Type B pancreatic cell (in vitro differentiated cells): ENCODE data around the gene NEGR1. TPM values are rescaled to one million over a fixed set of nuclear protein-coding genes. Genes with fewer than 3 reads are reported as not detected.

Experiments
- DNase-seq: peaks from one replicate; pipeline ENCODE4 v3.0.0; 2021; ENCODE audit warnings: mixed read lengths; ENCODE audit not compliant: unreplicated experiment; ENCODE audit errors: extremely low spot score
- H3K27ac Mint-ChIP-seq: 2 replicates; pipeline ENCODE4 v1.8.0; 2021; ENCODE audit warnings: mild to moderate bottlenecking, mixed read lengths
- H3K27me3 Mint-ChIP-seq: 2 replicates; pipeline ENCODE4 v1.8.0; 2021; ENCODE audit warnings: mixed read lengths
- H3K36me3 Mint-ChIP-seq: 2 replicates; pipeline ENCODE4 v1.8.0; 2021; ENCODE audit warnings: mixed read lengths
- H3K4me1 Mint-ChIP-seq: one replicate; pipeline ENCODE4 v1.8.0; 2021; ENCODE audit warnings: mixed read lengths; ENCODE audit not compliant: unreplicated experiment
- H3K4me3 Mint-ChIP-seq: 2 replicates; pipeline ENCODE4 v1.8.0; 2021; ENCODE audit warnings: mild to moderate bottlenecking, mixed read lengths
- H3K9me3 Mint-ChIP-seq: 2 replicates; pipeline ENCODE4 v1.8.0; 2021; ENCODE audit warnings: mixed read lengths
- CTCF ChIP-seq: fragments of 200-600 bp; sonication (generic); conservative IDR thresholded peaks from 2 replicates; pipeline ENCODE4 v1.5.0; 2021; ENCODE audit warnings: antibody characterized with exemption, mild to moderate bottlenecking
- total RNA-seq: library from RNA; stranded (reverse); gene quantifications from 2 replicates; pipeline ENCODE4 v1.2.1, GENCODE V29; 2021; ENCODE audit warnings: low replicate concordance

NEGR1 gene
- total RNA-seq, 1 donor from 2014 or later: 22.5 TPM

- Mint-ChIP-seq H3K4me1 (no peaks in the 10 kb centered on the region), H3K36me3 (peaks cover 5% of the 10 kb centered on the region), H3K27me3 (no peaks in the 10 kb centered on the region), H3K9me3 (no peaks in the 10 kb centered on the region), H3K27ac (no peak overlapping the region), H3K4me3 (no peak overlapping the region)
- no peak for TF ChIP-seq CTCF
- no peak for DNase-seq
Measured at GRCh38 chr1:71511505-71511904, 770.8 kb downstream of the NEGR1 start.

- H3K4me3 Mint-ChIP-seq: no peak overlapping the region
- H3K36me3 Mint-ChIP-seq: peaks cover 5% of the 10 kb centered on the region
- no peak overlapping the region for H3K27ac Mint-ChIP-seq
- no peaks in the 10 kb centered on the region for H3K4me1 Mint-ChIP-seq
- H3K27me3 Mint-ChIP-seq: no peaks in the 10 kb centered on the region
- TF ChIP-seq CTCF: no peak
- DNase-seq: no peak
- no peaks in the 10 kb centered on the region for H3K9me3 Mint-ChIP-seq
Measured at GRCh38 chr1:71510725-71511124, 771.6 kb downstream of the NEGR1 start.

GRCh38 chr1:71509051-71509595, 773.2 kb downstream of the NEGR1 start:
- no peak overlapping the region for H3K27ac Mint-ChIP-seq
- no peak for DNase-seq
- no peaks in the 10 kb centered on the region for H3K27me3 Mint-ChIP-seq
- no peak for TF ChIP-seq CTCF
- no peak overlapping the region for H3K4me3 Mint-ChIP-seq
- peaks cover 5% of the 10 kb centered on the region for H3K36me3 Mint-ChIP-seq
- no peaks in the 10 kb centered on the region for H3K9me3 Mint-ChIP-seq
- no peaks in the 10 kb centered on the region for H3K4me1 Mint-ChIP-seq

- no peak for DNase-seq
- Mint-ChIP-seq H3K9me3 (no peaks in the 10 kb centered on the region), H3K36me3 (peaks cover 4% of the 10 kb centered on the region), H3K4me1 (no peaks in the 10 kb centered on the region), H3K27ac (no peak overlapping the region), H3K27me3 (no peaks in the 10 kb centered on the region), H3K4me3 (no peak overlapping the region)
- no peak for TF ChIP-seq CTCF
Measured at GRCh38 chr1:71502006-71502405, 780.3 kb downstream of the NEGR1 start.

GRCh38 chr1:71498542-71498941, 783.8 kb downstream of the NEGR1 start:
- Mint-ChIP-seq H3K4me1 (no peaks in the 10 kb centered on the region), H3K36me3 (no peaks in the 10 kb centered on the region), H3K4me3 (no peak overlapping the region), H3K27me3 (no peaks in the 10 kb centered on the region), H3K27ac (no peak overlapping the region), H3K9me3 (no peaks in the 10 kb centered on the region)
- no peak for DNase-seq
- no peak for TF ChIP-seq CTCF

- Mint-ChIP-seq H3K36me3 (no peaks in the 10 kb centered on the region), H3K27ac (no peak overlapping the region), H3K4me1 (peaks cover 2% of the 10 kb centered on the region), H3K27me3 (no peaks in the 10 kb centered on the region), H3K9me3 (no peaks in the 10 kb centered on the region), H3K4me3 (no peak overlapping the region)
- DNase-seq: no peak
- TF ChIP-seq CTCF: no peak
Measured at GRCh38 chr1:71494163-71494562, 788.2 kb downstream of the NEGR1 start.
